Body of pancreas (tissue), 4 donors: Measurements from ENCODE around the gene ANKRD18B.

ENCODE experiments used
- CTCF ChIP-seq, 7 experiments: fragments of 450-650 bp in 4 of 7; fragments of 200-600 bp in 3 of 7; sonication (generic) in 3 of 7; IDR thresholded peaks; one replicate each; pipeline ENCODE4 v1.5.1; 2016 to 2019; ENCODE audit warnings: antibody characterized with exemption in 7 of 7
- POLR2A ChIP-seq, 3 donors: fragments of 450-650 bp; IDR thresholded peaks; one replicate each; pipeline ENCODE4 v1.6.1; 2016; ENCODE audit warnings: antibody characterized with exemption in 3 of 3, mild to moderate bottlenecking in 2 of 3

- TF ChIP-seq CTCF (IDR thresholded peaks at IDR 0.05), result no peak
- no peak for TF ChIP-seq POLR2A (IDR thresholded peaks at IDR 0.05)
These were observed 96.8 kb downstream of the ANKRD18B start for GRCh38 chr9:33620738-33621439.
